IPS-18c (cell line): Measurements from ENCODE around the gene WDR62.

Experiments used
- H3K4me3 ChIP-seq: 2 replicates; pipeline ENCODE4 v1.7.0; 2013; ENCODE audit warnings: low read depth, mild to moderate bottlenecking, low read length, moderate library complexity; ENCODE audit not compliant: insufficient read depth
- H3K9me3 ChIP-seq: one replicate; pipeline ENCODE4 v1.6.1; 2013; ENCODE audit warnings: mild to moderate bottlenecking, low read length, moderate library complexity; ENCODE audit not compliant: control insufficient read depth, insufficient read depth

The WDR62 gene

DNA sequence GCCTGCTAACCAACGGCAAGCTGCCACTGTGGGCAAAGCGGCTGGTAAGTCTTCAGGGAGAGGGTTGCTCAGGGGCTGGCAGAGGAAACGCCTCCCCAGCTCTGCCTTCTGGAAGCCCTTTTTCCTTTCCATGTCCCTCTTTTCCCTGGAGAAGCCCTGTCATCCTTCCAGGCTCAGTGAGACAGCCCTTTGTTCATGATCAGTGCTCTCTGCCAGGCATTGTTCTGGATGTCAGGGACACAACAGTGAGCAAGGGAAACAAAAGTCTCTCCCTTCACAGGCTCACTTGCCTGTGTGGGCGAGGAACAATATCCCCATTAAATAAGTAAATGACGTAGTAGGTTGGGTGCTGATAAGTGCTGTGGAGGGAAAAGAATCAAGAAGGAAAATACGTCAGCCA is 42.3 kb downstream of the WDR62 start:
- Histone ChIP-seq H3K4me3 (no peak overlapping the region), H3K9me3 (peaks cover 4% of the 10 kb centered on the region)

DNA sequence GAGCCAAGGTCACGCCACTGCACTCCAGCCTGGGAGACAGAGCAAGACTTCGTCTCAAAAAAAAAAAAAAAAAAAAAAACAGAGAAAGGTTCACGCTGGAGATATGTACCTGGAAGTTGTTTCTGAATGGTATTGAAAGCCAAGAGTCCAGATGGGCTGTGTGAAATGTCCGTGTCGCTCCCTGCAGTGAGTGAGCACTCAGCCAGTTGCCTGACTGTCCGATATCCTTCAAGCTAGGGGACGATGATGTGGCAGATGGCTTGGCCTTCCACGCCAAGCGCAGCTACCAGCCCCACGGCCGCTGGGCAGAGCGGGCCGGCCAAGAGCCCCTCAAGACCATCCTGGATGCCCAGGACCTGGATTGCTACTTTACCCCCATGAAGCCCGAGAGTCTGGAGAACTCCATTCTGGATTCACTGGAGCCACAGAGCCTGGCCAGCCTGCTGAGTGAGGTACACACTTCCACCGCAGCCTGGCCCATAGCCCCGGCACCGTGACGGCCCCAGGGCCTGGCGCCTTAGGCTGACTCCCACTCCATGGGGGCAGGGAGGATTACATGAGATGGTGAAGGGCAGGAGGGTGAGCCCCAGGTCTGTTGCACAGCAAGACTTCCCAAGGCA is 44.6 kb downstream of the WDR62 start:
- peaks cover 4% of the 10 kb centered on the region for H3K9me3 ChIP-seq
- H3K4me3 ChIP-seq, result no peak overlapping the region

GRCh38 chr19:36100476-36100875 is 45.8 kb downstream of the WDR62 start:
- peaks cover 4% of the 10 kb centered on the region for H3K9me3 ChIP-seq
- no peak overlapping the region for H3K4me3 ChIP-seq

DNA sequence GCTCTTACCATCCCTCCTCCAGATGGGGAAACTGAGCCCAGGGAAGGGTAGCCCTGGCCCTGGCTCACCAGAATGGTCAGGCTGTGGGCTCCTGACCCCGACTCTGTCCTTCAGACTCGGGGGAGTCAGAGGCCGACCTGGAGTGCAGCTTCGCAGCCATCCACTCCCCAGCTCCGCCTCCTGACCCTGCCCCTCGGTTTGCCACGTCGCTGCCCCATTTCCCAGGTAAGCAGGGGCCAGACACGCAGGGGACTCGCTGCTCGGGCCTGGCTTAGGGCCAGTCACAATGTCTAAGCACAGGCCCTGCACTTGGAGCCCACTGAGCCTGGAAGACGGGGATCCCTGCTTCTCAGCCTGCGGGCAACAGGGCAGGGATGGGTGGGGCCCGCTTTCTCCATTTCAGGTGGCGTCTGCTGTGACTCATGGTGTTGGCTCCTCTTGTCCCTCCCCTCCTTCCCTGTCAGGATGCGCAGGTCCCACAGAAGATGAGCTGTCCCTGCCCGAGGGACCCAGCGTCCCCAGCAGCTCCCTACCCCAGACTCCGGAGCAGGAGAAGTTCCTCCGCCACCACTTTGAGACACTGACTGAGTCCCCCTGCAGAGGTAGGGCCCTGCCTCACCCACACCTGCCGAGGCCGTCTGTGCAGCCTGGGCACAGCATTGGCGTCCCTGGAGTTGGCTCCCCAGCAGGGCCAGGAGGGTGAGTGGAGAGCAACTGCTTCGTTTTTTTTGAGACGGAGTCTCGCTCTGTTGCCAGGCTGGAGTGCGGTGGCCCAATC is 47.0 kb downstream of the WDR62 start:
- H3K4me3 ChIP-seq, result no peak overlapping the region
- peaks cover 4% of the 10 kb centered on the region for H3K9me3 ChIP-seq

DNA sequence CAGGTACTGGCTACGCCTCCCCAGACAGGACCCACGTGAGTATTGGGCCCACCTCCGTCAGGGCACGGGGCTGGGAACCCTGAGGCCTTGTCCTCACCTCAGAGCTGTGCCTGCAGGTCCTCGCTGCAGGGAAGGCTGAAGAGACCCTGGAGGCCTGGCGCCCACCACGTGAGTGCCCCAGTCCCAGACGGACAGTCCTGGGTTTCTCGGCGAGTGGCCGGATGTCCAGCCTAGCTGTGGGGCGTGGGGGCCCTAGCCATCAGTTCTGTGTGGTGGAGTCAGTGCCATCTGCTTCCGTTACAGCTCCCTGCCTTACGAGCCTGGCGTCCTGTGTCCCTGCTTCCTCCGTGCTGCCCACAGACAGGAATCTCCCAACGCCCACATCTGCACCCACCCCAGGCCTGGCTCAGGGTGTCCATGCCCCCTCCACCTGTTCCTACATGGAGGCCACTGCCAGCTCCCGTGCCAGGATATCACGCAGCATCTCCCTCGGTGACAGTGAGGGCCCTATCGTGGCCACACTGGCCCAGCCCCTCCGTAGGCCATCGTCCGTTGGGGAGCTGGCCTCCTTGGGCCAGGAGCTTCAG is 48.4 kb downstream of the WDR62 start:
- Histone ChIP-seq H3K9me3 (peaks cover 4% of the 10 kb centered on the region), H3K4me3 (no peak overlapping the region)

DNA sequence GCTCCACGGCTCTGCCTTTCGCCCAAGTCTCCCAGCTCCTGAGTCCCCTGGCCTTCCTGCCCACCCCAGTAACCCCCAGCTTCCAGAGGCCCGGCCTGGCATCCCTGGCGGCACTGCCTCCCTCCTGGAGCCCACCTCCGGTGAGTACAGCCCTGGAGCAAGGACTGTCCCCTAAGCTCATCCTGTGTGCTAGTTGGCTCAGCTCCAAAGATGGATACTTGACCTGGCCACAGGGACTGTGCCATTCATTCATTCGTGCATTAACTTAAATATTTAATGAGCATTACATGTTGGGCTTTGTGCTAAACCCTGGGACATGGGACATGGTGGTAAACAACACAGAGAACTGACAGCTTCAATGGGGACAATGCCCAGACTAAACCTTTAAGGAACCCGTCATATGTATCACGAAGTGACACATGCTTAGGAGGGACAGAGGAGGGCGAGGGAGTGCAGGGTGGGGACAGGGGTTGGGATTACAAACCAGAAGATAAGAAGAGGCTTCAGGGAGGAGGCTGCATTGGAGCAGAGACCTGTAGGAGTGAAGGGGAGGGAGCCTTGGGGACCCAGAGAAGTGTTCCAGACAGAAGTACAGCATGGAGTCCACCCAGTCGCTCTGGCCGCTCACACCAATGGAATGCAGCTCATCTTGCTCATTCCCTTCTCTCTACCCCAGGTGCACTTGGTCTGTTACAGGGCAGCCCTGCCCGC is 49.3 kb downstream of the WDR62 start:
- Histone ChIP-seq H3K9me3 (peaks cover 4% of the 10 kb centered on the region), H3K4me3 (no peak overlapping the region)

- H3K9me3 ChIP-seq, result no peaks in the 10 kb centered on the region
- no peak overlapping the region for H3K4me3 ChIP-seq
Measured at GRCh38 chr19:36106441-36106840, 51.7 kb downstream of the WDR62 start.

DNA sequence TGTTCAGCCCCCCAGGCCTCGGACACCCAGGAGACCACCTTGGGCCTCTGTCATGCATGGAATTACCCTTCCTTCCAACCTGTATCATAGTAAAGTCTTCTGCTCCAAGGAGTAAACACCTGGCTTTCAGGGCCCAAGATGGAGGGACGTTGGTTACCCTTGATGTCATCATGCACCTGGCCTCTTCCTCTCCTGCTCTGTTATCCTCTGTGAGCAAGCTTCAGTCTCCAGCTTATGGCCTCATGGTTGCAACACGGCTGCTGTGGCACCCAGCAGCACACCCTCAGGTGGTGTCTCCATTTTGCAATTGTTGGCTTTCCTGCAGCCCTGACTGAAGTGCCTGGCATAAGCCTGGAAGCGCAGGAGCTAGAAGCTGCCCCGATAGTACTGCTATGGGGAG is 52.3 kb downstream of the WDR62 start:
- Histone ChIP-seq H3K4me3 (no peak overlapping the region), H3K9me3 (no peaks in the 10 kb centered on the region)

- no peaks in the 10 kb centered on the region for H3K9me3 ChIP-seq
- H3K4me3 ChIP-seq, result no peak overlapping the region
Measured at GRCh38 chr19:36108684-36109083, 54.0 kb downstream of the WDR62 start.

DNA sequence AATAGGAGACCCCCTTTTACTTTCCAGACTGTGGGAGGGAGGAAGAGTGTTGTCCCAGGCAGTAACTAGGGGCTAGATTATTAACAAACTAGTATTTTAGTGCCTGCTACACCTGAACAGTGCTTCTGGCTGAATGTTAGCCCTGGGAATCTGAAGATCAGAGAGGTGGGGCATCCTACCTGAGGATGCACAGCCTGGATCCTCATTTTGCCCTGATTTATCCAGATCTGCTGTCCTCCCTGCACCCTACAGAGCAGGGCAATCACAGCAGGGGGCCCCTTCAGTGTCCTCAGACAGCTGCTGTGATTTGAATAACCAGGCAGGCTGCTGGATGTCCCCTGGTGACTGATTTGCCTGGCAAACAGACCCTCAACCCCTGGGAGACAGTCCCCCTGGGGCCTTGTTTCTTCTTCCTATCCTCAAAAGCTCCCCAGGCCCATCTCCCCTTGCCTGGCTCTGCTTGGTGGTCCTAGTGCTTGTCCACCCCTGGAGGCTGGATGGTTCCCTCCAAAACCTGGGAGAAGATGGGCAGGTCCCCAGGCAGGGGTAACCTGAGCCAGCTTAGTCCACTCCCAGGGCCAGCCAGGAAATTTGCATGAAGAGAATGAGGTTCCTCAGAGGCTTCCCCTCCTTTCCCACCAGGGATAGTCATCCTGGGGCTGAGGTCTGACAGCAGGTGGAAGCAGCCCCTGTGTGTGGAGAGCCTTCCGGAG is 55.9 kb downstream of the WDR62 start, which contains the start of gene OVOL3:
TSS of gene OVOL3 (plus strand) at position 657 of the 713 bp plus-strand sequence. CDS start 60 bp downstream, outside the sequence.
- Histone ChIP-seq H3K4me3 (no peak within 1 kb of the TSS), H3K9me3 (no peaks in the 10 kb centered on the region)

DNA sequence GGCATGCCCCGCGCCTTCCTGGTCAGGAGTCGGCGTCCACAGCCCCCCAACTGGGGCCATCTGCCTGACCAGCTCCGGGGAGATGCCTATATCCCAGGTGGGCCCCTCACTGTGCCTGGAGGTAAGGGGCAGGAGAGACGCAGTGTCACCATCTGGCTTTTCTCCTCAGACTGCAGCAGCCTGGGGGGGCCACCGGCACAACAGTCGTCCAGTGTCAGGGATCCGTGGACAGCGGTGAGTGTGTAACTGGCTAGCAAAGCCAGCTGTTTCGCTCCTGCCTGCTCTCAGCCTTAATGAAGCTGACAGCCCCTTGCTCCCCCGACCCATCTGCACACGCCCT is 56.5 kb downstream of the WDR62 start:
- no peaks in the 10 kb centered on the region for H3K9me3 ChIP-seq
- no peak overlapping the region for H3K4me3 ChIP-seq

- no peak overlapping the region for H3K4me3 ChIP-seq
Measured at GRCh38 chr19:36112678-36113077, 58.0 kb downstream of the WDR62 start.

GRCh38 chr19:36113425-36113824 is 58.7 kb downstream of the WDR62 start:
- Histone ChIP-seq H3K4me3 (peak overlapping the region; percentile 88; the same call in 1 of the 2 replicates), H3K9me3 (no peaks in the 10 kb centered on the region)

More at GRCh38 chr19:36112678-36113077, 58.0 kb downstream of the WDR62 start:
- no peaks in the 10 kb centered on the region for H3K9me3 ChIP-seq

GRCh38 chr19:36113894-36114720 is 59.4 kb downstream of the WDR62 start:
- Histone ChIP-seq H3K9me3 (no peaks in the 10 kb centered on the region), H3K4me3 (peak overlapping the region; percentile 88)

DNA sequence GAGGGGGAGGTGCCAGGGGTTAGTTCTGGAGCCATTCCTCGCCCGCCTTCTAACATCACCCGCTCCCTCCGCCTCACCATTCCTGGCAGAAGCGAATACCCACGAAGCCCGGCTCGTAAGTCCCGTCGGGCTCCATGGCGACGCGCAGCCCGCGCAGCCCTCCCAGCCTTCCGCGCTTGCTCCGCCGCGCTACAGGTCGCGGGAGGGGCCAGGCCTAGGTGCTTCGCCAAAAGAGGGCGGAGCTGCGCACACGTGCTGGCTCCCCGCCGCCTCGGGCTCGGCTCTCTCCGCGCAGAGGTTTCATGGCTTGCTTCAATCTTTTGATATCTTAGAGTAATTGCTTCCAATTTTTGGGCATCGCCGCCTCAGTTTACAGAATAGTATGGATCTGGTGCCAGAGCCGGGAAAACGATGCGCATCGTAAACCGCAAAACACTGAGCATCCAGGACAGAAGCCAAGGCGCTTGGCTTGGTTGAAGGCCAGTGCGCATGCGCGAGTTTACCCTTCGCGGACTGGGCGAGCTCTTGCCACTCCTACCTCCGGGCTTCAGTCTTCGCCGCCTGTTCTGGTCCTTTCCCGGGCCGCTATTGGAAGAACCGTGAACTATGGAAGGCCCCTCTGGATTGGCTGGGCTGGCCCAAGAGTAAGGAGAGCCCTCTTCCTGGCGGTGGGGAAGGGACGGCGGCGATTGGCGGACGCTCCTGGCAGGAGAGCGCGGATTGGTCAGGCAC is 60.2 kb downstream of the WDR62 start, which contains the start of gene POLR2I:
TSS of gene POLR2I (minus strand) at position 155 of the 732 bp plus-strand sequence. CDS start at position 136, 19 bp downstream.
- Histone ChIP-seq H3K9me3 (no peaks in the 10 kb centered on the region), H3K4me3 (peak within 1 kb of the TSS; percentile 88)
